HG02885 (cell line): ENCODE data around the gene AP1B1.

Experiments used
- ATAC-seq: cut with Tn5 transposase; IDR thresholded peaks from one replicate; pipeline ENCODE4 v1.9.1; 2021; ENCODE audit warnings: mild to moderate bottlenecking; ENCODE audit not compliant: unreplicated experiment, poor library complexity

The AP1B1 gene

GRCh38 chr22:29334696-29335344, 53.5 kb downstream of the AP1B1 start:
- ATAC-seq: no peak

- no peak for ATAC-seq
These were observed 54.2 kb downstream of the AP1B1 start for GRCh38 chr22:29334148-29334547.

- ATAC-seq: no peak
These were observed 55.4 kb downstream of the AP1B1 start for GRCh38 chr22:29332886-29333496.

GRCh38 chr22:29331658-29332300, 56.6 kb downstream of the AP1B1 start:
- ATAC-seq: no peak

- no peak for ATAC-seq
These were observed 57.2 kb downstream of the AP1B1 start for GRCh38 chr22:29331213-29331612.

- ATAC-seq: no peak
These were observed 57.6 kb downstream of the AP1B1 start for GRCh38 chr22:29330753-29331152.

GRCh38 chr22:29330291-29330690, 58.1 kb downstream of the AP1B1 start:
- ATAC-seq: no peak

- no peak for ATAC-seq
These were observed 58.8 kb downstream of the AP1B1 start for GRCh38 chr22:29329581-29329980.

GRCh38 chr22:29328566-29329500, 59.5 kb downstream of the AP1B1 start:
- ATAC-seq: no peak

GRCh38 chr22:29328055-29328454, 60.3 kb downstream of the AP1B1 start:
- no peak for ATAC-seq

GRCh38 chr22:29327089-29327764, 61.1 kb downstream of the AP1B1 start:
- no peak for ATAC-seq

- no peak for ATAC-seq
These were observed 61.9 kb downstream of the AP1B1 start for GRCh38 chr22:29326481-29326880.

GRCh38 chr22:29325785-29326315, 62.5 kb downstream of the AP1B1 start:
- no peak for ATAC-seq

- ATAC-seq: no peak
These were observed 63.0 kb downstream of the AP1B1 start for GRCh38 chr22:29325356-29325755.

GRCh38 chr22:29323641-29324040, 64.7 kb downstream of the AP1B1 start:
- no peak for ATAC-seq

GRCh38 chr22:29320546-29320945, 67.8 kb downstream of the AP1B1 start:
- ATAC-seq: no peak

GRCh38 chr22:29319072-29319471, 69.3 kb downstream of the AP1B1 start:
- ATAC-seq: no peak

GRCh38 chr22:29317827-29318454, 70.4 kb downstream of the AP1B1 start:
- no peak for ATAC-seq

- ATAC-seq: no peak
These were observed 72.1 kb downstream of the AP1B1 start for GRCh38 chr22:29316141-29316828.
